HG03520 (cell line): ENCODE measurements around the gene PRR27.
"Not testable (repeated sequence)": the region's sequence is repeated elsewhere in the genome, so short reads cannot be mapped to it uniquely, and the experiment has no call there.

Experiments
- ATAC-seq: cut with Tn5 transposase; IDR thresholded peaks from one replicate; pipeline ENCODE4 v1.9.1; 2021; ENCODE audit warnings: mild to moderate bottlenecking, moderate library complexity; ENCODE audit not compliant: unreplicated experiment

PRR27 gene

GRCh38 chr4:70196857-70197256, 42.8 kb downstream of the PRR27 start:
- no peak for ATAC-seq

DNA sequence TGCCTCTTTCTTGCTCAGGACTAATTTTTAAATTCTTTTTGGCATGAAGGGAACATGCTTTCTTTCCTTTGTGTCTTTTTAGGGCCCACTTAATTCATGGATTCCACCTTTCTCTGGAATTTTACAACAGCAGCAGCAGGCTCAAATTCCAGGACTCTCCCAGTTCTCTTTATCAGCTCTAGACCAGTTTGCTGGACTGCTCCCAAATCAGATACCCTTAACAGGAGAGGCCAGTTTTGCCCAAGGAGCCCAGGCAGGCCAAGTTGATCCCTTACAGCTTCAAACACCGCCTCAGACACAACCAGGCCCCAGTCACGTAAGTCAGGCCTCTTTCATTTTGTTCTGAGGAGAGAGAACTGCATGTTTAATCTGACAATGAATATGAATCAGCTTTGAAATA, 43.8 kb downstream of the PRR27 start:
- ATAC-seq: no peak

DNA sequence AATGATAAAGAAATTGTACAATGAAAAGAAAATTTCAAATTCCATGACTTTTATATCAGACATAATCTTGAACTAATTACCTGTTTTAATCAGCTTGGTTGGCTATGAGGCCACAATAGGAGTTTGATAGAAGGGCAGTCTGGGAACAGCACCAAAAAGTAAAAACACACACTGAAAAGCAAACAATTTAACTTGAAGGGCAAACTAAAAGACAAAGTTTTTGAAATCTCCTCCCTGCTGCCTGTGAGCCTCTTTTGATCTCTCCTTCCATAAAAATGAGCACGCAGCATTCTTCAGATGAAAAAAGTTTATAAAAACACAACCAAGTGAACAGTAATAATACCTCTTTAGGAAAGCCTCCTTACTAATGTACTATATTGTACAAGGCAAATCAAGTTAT, 49.6 kb downstream of the PRR27 start:
- no peak for ATAC-seq

DNA sequence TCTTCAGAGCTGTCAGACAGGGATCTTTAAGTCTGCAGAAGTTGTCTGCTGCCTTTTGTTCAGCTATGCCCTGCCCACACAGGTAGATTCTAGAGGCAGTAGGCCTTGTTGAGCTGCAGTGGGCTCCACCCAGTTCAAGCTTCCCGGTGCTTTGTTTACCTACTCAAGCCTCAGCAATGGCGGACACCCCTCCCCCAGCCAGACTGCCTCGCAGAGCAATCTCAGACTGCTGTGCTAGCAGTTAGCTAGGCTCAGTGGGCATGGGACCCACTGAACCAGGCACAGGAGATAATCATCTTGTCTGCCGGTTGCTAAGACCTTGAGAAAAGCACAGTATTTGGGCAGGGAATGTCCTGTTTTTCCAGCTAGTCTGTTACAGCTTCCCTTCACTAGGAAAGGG, 58.7 kb downstream of the PRR27 start:
- not testable (repeated sequence) for ATAC-seq
